Measurements from ENCODE around the gene YDJC. TPM values are rescaled to one million over a fixed set of nuclear protein-coding genes. Genes with fewer than 3 reads are reported as not detected.

YDJC gene
- total and polyA plus RNA-seq, 9 of the 15 experiments (the other 6 are each of a cell fraction or from before 2014, with no cell fraction given), result 13.5 to 871 (median 164) TPM

GRCh38 chr22:21585389-21585788, 44.4 kb downstream of the YDJC start:
- WGBS (ENCODE audit: insufficient coverage, low coverage, missing lambda C conversion rate), result 53% methylated on average over 2 of the region's 2 CpGs
- BruUV-seq (replicated peaks), result TSS peak; percentile 12
- H3K4me2 ChIP-seq (ENCODE audit: insufficient read depth, low read length), result no peak overlapping the region
- H3K9ac ChIP-seq (ENCODE audit: insufficient read depth in 1 of 2, low read depth in 2 of 2, low read length in 2 of 2), result no peak overlapping the region; a peak in 1 of 4 replicates
- no peaks in the 10 kb centered on the region for H3K9me3 ChIP-seq (replicated peaks; ENCODE audit: control insufficient read depth, insufficient read depth, low read depth, low read length)
- H3K4me3 ChIP-seq, result no peak overlapping the region
- in situ Hi-C loops (cut with MboI), result no loop called here
- ATAC-seq, result no peak
- no peaks in the 10 kb centered on the region for H3K27me3 ChIP-seq (ENCODE audit: control insufficient read depth in 2 of 2, insufficient read depth in 2 of 2, low read length in 2 of 2)
- peaks cover 30% of the 10 kb centered on the region for H3K9me1 ChIP-seq (ENCODE audit: control insufficient read depth, insufficient read depth, low read length)
- H4K20me1 ChIP-seq (replicated peaks; ENCODE audit: control insufficient read depth, insufficient read depth, low read length), result peaks cover 62% of the 10 kb centered on the region
- peaks cover 95% of the 10 kb centered on the region for H3K79me2 ChIP-seq (ENCODE audit: control insufficient read depth, insufficient read depth, low read length)
- no peak for FAIRE-seq
- peaks cover 37 to 38% of the 10 kb centered on the region in 2 experiments for H3K4me1 ChIP-seq (replicated peaks in 1 of 2; ENCODE audit: control insufficient read depth in 2 of 2, insufficient read depth in 2 of 2, low read length in 2 of 2)
- no peak overlapping the region for H3K27ac ChIP-seq (ENCODE audit: extremely low read depth, low read depth, low read length)
- intact Hi-C loops (cut with micrococcal nuclease), result no loop called here
- no peak overlapping the region for H2AFZ ChIP-seq (ENCODE audit: low read depth, low read length)
- H3K36me3 ChIP-seq (ENCODE audit: control insufficient read depth, insufficient read depth, low read length), result peaks cover 59% of the 10 kb centered on the region
- ChIA-PET POLR2A (interaction anchor here (0.6 to 76.8 kb wide), 7 partner anchors 17 to 479 kb away, joined by 3 to 4622 read pairs (median 5); partner anchors contain the start of genes CCDC116, SDF2L1, UBE2L3 and YDJC), CTCF (ENCODE audit: low intra/inter-chr PET ratio) (no interaction called here)
- no peak for DNase-seq (ENCODE audit: extremely low read depth in 1 of 4, low spot score in 3 of 4)
- TF ChIP-seq TBP (optimal IDR thresholded peaks at IDR 0.05; ENCODE audit: low read depth, low read length), result peak; percentile 19
- no peak for TF ChIP-seq GATA2 (CRISPR knock-in tag; IDR thresholded peaks at IDR 0.05)
- no peak for TF ChIP-seq TAF7 (tag; IDR thresholded peaks at IDR 0.05)
- no peak for TF ChIP-seq SNAPC5 (CRISPR knock-in tag; IDR thresholded peaks at IDR 0.05)
- TF ChIP-seq ZNF436 (CRISPR knock-in tag; IDR thresholded peaks at IDR 0.05), result peak; percentile 40; the same call in 1 of the 2 replicates
- 0 out of 2 replicates have a peak, but pooled peaks have one; percentile 8 for TF ChIP-seq ZNF785 (CRISPR knock-in tag; IDR thresholded peaks at IDR 0.05)
- TF ChIP-seq EP300 (IDR thresholded peaks at IDR 0.05; ENCODE audit: low read length), result 0 out of 2 replicates have a peak, but pooled peaks have one; percentile 16
- peak; percentile 7; the same call in 1 of the 2 replicates for TF ChIP-seq ZNF263 (CRISPR knock-in tag; IDR thresholded peaks at IDR 0.05; ENCODE audit: borderline replicate concordance)
- TF ChIP-seq, protein P1, sequence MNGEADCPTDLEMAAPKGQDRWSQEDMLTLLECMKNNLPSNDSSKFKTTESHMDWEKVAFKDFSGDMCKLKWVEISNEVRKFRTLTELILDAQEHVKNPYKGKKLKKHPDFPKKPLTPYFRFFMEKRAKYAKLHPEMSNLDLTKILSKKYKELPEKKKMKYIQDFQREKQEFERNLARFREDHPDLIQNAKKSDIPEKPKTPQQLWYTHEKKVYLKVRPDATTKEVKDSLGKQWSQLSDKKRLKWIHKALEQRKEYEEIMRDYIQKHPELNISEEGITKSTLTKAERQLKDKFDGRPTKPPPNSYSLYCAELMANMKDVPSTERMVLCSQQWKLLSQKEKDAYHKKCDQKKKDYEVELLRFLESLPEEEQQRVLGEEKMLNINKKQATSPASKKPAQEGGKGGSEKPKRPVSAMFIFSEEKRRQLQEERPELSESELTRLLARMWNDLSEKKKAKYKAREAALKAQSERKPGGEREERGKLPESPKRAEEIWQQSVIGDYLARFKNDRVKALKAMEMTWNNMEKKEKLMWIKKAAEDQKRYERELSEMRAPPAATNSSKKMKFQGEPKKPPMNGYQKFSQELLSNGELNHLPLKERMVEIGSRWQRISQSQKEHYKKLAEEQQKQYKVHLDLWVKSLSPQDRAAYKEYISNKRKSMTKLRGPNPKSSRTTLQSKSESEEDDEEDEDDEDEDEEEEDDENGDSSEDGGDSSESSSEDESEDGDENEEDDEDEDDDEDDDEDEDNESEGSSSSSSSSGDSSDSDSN (IDR thresholded peaks at IDR 0.05; ENCODE audit: borderline replicate concordance in 1 of 2, low read depth in 2 of 2, low read length in 2 of 2), result 0 out of 4 replicates have a peak, but pooled peaks of 1 of the 2 experiments have one; percentile 44
- 0 out of 2 replicates have a peak, but pooled peaks have one; percentile 26 for TF ChIP-seq XRCC5 (IDR thresholded peaks at IDR 0.05; ENCODE audit: low read depth, low read length)
- no peak for TF ChIP-seq NR2C2 (CRISPR knock-in tag; IDR thresholded peaks at IDR 0.05)
- no peak for TF ChIP-seq NR2C2 (tag; IDR thresholded peaks at IDR 0.05)
- TF ChIP-seq THRB (CRISPR knock-in tag; conservative IDR thresholded peaks at IDR 0.05), result peak; percentile 48; the same call in 1 of the 2 replicates
- no peak for TF ChIP-seq TFAM (CRISPR knock-in tag; conservative IDR thresholded peaks at IDR 0.05)
- 0 out of 2 replicates have a peak, but pooled peaks have one; percentile 23 for TF ChIP-seq STAT6 (CRISPR knock-in tag; IDR thresholded peaks at IDR 0.05)
- TF ChIP-seq HDAC6 (IDR thresholded peaks at IDR 0.05; ENCODE audit: low read depth, low read length), result peak; percentile 74; the same call in 1 of the 2 replicates
- peak; percentile 3; the same call in 1 of the 2 replicates for TF ChIP-seq ZNF133 (CRISPR knock-in tag; IDR thresholded peaks at IDR 0.05)

All from K562 (cell line).